Panc1 (cell line): ENCODE results near the gene GSS.

Source experiments
- SIN3A ChIP-seq: IDR thresholded peaks from 2 replicates; pipeline ENCODE4 v1.6.1; 2012; ENCODE audit warnings: low read depth, mild to moderate bottlenecking, low read length, moderate library complexity, borderline replicate concordance; ENCODE audit not compliant: insufficient read depth
- TF ChIP-seq, protein P1 (sequence below): fragments of 450-650 bp; IDR thresholded peaks from 2 replicates; pipeline ENCODE4 v1.5.1; 2017; ENCODE audit warnings: mild to moderate bottlenecking
- TF ChIP-seq, protein P2 (sequence below), 2 experiments: IDR thresholded peaks; 2 replicates each; pipeline ENCODE4 v1.6.1; 2011 to 2012; ENCODE audit warnings: low read depth in 2 of 2, control low read depth in 1 of 2, low read length in 1 of 2, mild to moderate bottlenecking in 1 of 2, moderate library complexity in 1 of 2; ENCODE audit not compliant: insufficient read depth in 1 of 2

DNA sequence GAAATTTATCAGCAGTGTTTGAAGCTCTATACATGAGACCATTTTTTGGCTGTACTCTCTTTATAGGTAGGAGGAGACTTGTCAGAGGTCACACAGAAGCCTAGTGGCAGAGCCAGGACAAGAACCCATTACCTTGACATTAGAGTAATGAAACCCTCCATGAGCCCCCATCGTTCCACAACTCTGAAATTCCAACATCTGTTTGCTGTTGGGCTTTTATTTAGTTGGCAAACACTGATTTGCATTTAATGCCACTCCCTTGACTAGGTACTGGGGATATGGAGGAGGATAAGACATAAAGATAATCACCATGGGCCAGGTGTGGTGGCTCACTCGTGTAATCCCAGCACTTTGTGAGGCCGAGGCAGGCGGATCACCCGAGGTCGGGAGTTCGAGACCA is 1.6 kb downstream of the GSS start:
- TF ChIP-seq, protein P1, sequence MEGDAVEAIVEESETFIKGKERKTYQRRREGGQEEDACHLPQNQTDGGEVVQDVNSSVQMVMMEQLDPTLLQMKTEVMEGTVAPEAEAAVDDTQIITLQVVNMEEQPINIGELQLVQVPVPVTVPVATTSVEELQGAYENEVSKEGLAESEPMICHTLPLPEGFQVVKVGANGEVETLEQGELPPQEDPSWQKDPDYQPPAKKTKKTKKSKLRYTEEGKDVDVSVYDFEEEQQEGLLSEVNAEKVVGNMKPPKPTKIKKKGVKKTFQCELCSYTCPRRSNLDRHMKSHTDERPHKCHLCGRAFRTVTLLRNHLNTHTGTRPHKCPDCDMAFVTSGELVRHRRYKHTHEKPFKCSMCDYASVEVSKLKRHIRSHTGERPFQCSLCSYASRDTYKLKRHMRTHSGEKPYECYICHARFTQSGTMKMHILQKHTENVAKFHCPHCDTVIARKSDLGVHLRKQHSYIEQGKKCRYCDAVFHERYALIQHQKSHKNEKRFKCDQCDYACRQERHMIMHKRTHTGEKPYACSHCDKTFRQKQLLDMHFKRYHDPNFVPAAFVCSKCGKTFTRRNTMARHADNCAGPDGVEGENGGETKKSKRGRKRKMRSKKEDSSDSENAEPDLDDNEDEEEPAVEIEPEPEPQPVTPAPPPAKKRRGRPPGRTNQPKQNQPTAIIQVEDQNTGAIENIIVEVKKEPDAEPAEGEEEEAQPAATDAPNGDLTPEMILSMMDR = no peak
- TF ChIP-seq, protein P2, sequence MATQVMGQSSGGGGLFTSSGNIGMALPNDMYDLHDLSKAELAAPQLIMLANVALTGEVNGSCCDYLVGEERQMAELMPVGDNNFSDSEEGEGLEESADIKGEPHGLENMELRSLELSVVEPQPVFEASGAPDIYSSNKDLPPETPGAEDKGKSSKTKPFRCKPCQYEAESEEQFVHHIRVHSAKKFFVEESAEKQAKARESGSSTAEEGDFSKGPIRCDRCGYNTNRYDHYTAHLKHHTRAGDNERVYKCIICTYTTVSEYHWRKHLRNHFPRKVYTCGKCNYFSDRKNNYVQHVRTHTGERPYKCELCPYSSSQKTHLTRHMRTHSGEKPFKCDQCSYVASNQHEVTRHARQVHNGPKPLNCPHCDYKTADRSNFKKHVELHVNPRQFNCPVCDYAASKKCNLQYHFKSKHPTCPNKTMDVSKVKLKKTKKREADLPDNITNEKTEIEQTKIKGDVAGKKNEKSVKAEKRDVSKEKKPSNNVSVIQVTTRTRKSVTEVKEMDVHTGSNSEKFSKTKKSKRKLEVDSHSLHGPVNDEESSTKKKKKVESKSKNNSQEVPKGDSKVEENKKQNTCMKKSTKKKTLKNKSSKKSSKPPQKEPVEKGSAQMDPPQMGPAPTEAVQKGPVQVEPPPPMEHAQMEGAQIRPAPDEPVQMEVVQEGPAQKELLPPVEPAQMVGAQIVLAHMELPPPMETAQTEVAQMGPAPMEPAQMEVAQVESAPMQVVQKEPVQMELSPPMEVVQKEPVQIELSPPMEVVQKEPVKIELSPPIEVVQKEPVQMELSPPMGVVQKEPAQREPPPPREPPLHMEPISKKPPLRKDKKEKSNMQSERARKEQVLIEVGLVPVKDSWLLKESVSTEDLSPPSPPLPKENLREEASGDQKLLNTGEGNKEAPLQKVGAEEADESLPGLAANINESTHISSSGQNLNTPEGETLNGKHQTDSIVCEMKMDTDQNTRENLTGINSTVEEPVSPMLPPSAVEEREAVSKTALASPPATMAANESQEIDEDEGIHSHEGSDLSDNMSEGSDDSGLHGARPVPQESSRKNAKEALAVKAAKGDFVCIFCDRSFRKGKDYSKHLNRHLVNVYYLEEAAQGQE (IDR thresholded peaks at IDR 0.05; ENCODE audit: insufficient read depth in 1 of 2, low read depth in 2 of 2, low read length in 1 of 2) = no peak
- no peak for TF ChIP-seq SIN3A
